ENCODE data around the gene HOXA2.

DNA sequence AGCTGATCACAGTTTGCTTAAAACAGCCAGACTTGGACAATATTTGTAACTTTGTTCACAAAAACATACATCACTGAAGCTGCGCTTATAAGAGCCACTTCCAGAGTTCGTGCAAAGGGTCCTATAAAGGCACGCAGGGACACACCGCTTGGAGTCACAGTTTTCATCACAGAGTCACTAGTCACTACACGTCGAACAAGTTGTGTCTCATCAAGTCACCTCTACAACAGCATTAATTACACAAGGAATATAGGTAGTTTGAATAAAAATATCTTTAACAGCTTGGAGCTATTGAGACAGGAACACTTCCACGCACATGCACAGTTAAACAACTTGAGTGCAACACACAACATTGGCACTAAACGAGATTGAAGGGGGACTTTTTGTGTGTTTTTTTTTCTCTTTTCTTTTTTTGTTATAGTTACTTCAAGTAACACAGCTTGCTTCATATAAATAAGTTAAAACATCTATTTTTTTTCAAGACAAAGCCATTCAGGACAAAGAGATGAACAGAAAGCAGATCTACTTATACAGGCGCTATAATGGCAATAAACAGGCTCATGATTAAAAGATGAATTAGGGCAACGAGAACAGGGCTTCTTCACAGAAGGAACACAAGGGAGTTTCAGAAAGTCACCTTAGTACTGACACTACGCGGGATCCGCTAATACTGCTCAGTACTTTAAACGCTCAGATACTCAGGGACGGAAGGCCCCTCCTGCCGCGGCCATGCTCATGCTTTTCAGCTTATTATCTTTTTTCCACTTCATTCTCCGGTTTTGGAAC is 38.8 kb upstream of the HOXA2 start:
- TF ChIP-seq, protein P1, sequence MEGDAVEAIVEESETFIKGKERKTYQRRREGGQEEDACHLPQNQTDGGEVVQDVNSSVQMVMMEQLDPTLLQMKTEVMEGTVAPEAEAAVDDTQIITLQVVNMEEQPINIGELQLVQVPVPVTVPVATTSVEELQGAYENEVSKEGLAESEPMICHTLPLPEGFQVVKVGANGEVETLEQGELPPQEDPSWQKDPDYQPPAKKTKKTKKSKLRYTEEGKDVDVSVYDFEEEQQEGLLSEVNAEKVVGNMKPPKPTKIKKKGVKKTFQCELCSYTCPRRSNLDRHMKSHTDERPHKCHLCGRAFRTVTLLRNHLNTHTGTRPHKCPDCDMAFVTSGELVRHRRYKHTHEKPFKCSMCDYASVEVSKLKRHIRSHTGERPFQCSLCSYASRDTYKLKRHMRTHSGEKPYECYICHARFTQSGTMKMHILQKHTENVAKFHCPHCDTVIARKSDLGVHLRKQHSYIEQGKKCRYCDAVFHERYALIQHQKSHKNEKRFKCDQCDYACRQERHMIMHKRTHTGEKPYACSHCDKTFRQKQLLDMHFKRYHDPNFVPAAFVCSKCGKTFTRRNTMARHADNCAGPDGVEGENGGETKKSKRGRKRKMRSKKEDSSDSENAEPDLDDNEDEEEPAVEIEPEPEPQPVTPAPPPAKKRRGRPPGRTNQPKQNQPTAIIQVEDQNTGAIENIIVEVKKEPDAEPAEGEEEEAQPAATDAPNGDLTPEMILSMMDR (IDR thresholded peaks at IDR 0.05; ENCODE audit: low read depth, low read length) = no peak
- TF ChIP-seq MYC (IDR thresholded peaks at IDR 0.05; ENCODE audit: low read depth, low read length) = no peak
- no peak for TF ChIP-seq POLR2A (IDR thresholded peaks at IDR 0.05; ENCODE audit: extremely low read depth, insufficient read length)
